ENCODE measurements around the gene KCNN3.

KCNN3 gene

DNA sequence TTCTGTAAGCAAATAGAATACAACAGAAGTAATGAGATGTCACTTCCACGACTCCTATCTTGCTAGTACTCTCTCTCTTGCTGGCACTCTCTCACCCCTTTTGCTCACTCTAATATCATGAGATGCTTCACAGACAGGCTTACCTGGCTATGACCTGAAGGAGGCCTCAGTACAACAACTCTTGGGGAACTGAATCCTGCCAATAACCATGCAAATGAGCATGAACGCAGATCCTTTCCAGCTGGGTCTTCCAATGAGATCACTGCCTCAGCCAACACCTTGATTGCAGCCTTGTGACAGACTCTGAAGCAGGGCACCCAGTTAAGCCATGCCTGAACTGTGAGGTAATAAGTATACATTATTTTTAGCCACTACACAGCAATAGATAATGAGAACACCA, 209.0 kb downstream of the KCNN3 start:
- no peak for DNase-seq (ENCODE audit: low read depth in 2 of 2)

DNA sequence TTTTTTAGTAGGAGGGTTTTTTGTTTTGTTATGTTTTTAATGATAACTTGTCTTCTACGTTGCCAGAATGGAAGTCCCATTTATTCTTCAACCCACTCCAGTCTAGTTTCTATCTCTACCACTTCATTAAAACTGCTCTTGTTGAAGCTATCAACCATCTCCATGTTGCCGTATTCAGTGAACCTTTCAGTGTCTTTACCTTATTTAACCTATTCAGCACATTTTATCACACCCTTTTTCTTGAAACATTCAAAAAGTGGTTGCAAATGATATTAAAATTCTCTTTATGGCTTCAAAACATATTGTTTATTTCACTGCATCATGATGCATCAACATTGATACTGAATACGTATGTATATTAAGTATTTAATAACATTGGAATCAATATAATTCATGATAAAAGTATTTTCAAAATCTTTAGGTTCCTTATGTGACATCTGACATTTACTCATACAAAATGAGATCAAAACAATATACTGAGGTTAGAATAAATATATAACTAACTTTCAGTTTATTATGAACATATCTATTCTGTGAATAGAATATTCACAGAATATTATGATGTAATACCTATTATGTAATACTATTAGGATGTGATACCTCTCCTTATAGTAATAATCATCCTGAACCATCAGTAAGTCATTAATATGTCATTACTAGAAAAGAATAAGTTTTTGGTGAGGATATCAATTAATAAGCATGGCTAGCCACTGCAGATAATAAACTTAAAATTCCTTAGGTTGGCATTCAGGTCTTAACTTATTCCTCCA, 210.1 kb downstream of the KCNN3 start:
- DNase-seq (ENCODE audit: low read depth in 2 of 2) = no peak

DNA sequence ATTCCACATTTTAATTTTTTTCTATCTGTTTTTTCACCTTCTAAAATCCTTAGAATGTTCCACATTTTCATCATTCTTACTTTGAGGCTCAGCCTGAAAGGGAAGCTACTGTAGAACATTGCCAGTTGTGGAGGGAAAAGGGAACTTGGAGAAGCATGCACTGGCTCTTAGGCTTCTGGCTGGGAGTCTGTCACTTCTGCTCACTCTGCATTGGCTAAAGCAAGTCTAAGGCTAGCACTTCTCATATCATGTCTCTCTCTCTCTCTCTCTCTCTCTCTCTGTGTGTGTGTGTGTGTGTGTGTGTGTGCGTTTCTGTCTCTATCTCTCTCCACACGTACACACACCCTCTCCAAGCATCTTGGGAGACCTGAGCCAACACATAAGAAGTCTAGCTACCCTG, 212.5 kb downstream of the KCNN3 start:
- DNase-seq (ENCODE audit: low read depth in 2 of 2) = no peak

DNA sequence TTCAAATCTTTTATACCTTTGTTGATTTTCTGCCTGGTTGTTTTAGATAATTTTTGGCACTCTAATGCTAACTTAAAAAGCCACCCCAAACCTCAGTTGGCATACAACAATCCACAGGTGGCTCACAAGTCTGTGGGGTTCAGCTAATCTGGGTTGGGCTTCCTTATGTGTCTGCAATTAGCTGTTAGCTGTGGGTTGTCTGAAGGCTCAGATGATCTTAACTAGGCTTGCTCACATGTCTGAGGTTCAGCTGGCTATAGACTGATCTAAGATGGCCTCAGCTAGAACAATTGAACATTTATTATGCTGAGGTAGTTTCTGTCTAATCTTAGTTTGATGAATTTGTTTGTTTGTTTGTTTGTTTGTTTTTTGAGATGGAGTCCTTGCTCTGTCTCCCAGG, 217.2 kb downstream of the KCNN3 start:
- no peak for DNase-seq (ENCODE audit: low read depth in 2 of 2)

Measured in stimulated activated CD4-positive, alpha-beta T cell treated with anti-CD3 and anti-CD28 coated beads, Interleukin-1b, Interleukin-23, amount 100 ng/mL, for 1 hour (primary cell).